Neural crest cell (in vitro differentiated cells): ENCODE data around the gene ADAM17. TPM values are rescaled to one million over a fixed set of nuclear protein-coding genes. Genes with fewer than 3 reads are reported as not detected.

Experiments used
- DNase-seq: peaks from one replicate; pipeline ENCODE4 v3.0.0; 2021; ENCODE audit warnings: low read depth, mixed read lengths, low spot score
- H3K27ac Mint-ChIP-seq: one replicate; pipeline ENCODE4 v1.8.0; 2021; ENCODE audit warnings: mild to moderate bottlenecking, mixed read lengths; ENCODE audit not compliant: unreplicated experiment
- H3K27me3 Mint-ChIP-seq: 2 replicates; pipeline ENCODE4 v1.8.0; 2021; ENCODE audit warnings: low read depth, mild to moderate bottlenecking, mixed read lengths
- H3K36me3 Mint-ChIP-seq: 2 replicates; pipeline ENCODE4 v1.8.0; 2021; ENCODE audit warnings: low read depth, mild to moderate bottlenecking, mixed read lengths
- H3K4me1 Mint-ChIP-seq: 2 replicates; pipeline ENCODE4 v1.8.0; 2021; ENCODE audit warnings: mixed read lengths
- H3K4me3 Mint-ChIP-seq: one replicate; pipeline ENCODE4 v1.8.0; 2021; ENCODE audit warnings: mild to moderate bottlenecking, mixed read lengths
- H3K9me3 Mint-ChIP-seq: 2 replicates; pipeline ENCODE4 v1.8.0; 2021; ENCODE audit warnings: mixed read lengths
- total RNA-seq: library from RNA; stranded (reverse); gene quantifications from 2 replicates; pipeline ENCODE4 v1.2.1, GENCODE V29; 2021
- TF ChIP-seq, protein P1 (sequence below): fragments of 200-600 bp; sonication (generic); conservative IDR thresholded peaks from 2 replicates; pipeline ENCODE4 v1.5.0; 2021; ENCODE audit warnings: antibody characterized with exemption, mild to moderate bottlenecking

Gene ADAM17
- total RNA-seq, 1 donor from 2014 or later, result 39.6 TPM

DNA sequence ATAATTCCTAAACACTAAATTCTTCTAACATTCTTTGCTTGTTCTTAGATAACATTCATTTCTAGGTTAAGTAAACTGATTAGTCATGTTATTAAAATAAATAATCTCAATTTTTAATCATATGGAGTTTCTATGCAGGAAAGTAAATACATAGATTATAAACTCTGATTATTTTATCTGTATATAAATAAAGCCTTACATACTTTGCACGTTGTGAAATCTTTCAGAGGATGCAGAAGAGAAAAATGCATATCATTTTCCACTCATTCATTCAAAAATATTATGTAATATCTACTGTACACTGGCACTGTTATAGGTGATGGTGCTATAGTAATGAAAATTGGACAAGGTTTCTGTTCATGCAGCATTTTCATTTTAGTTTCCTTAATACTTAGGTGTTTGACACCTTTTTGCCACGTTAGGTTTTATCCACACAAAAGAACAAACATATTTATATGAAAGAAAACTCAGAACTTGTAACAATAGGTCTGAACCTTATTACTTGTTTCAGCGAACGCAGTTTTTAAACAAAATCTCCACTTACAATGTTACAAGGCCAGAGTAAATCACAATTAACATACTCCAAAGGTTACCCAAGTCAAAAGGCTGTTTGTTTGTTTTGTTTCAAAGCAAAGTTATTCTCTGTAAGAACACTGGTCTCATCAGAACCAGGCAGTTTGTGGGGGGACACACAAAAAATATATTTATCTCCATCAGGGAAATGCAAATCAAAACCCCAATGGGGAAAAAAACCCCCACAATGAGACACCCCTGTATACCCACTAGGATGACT is 27.4 kb downstream of the ADAM17 start:
- H3K9me3 Mint-ChIP-seq, result no peaks in the 10 kb centered on the region
- no peak overlapping the region for H3K4me3 Mint-ChIP-seq
- H3K27ac Mint-ChIP-seq, result no peak overlapping the region
- DNase-seq, result no peak
- H3K27me3 Mint-ChIP-seq, result no peaks in the 10 kb centered on the region
- peaks cover 3% of the 10 kb centered on the region for H3K4me1 Mint-ChIP-seq
- TF ChIP-seq, protein P1, sequence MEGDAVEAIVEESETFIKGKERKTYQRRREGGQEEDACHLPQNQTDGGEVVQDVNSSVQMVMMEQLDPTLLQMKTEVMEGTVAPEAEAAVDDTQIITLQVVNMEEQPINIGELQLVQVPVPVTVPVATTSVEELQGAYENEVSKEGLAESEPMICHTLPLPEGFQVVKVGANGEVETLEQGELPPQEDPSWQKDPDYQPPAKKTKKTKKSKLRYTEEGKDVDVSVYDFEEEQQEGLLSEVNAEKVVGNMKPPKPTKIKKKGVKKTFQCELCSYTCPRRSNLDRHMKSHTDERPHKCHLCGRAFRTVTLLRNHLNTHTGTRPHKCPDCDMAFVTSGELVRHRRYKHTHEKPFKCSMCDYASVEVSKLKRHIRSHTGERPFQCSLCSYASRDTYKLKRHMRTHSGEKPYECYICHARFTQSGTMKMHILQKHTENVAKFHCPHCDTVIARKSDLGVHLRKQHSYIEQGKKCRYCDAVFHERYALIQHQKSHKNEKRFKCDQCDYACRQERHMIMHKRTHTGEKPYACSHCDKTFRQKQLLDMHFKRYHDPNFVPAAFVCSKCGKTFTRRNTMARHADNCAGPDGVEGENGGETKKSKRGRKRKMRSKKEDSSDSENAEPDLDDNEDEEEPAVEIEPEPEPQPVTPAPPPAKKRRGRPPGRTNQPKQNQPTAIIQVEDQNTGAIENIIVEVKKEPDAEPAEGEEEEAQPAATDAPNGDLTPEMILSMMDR, result no peak
- peaks cover 9% of the 10 kb centered on the region for H3K36me3 Mint-ChIP-seq

DNA sequence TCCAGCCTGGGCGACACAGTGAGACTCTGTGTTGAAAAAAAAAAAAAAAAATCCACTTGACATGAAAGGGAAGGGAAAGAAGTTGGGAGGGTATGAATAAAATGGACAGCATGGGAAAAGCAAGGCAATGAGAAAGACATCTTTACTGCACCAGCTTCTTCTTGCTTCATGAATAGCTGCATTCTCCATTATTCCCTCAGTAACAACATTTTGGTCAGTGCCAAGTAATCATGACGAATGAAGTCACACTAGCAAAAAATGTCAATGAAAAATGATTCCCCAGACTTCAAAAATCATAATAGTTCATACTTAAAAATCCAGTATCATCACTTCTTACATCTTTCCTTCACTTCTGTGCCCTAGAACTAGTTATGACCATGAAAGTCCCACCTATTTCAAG is 30.4 kb downstream of the ADAM17 start:
- TF ChIP-seq, protein P1, result no peak
- Mint-ChIP-seq H3K36me3 (peaks cover 21% of the 10 kb centered on the region), H3K27ac (no peak overlapping the region), H3K9me3 (no peaks in the 10 kb centered on the region), H3K27me3 (no peaks in the 10 kb centered on the region), H3K4me3 (no peak overlapping the region), H3K4me1 (peaks cover 10% of the 10 kb centered on the region)
- no peak for DNase-seq

DNA sequence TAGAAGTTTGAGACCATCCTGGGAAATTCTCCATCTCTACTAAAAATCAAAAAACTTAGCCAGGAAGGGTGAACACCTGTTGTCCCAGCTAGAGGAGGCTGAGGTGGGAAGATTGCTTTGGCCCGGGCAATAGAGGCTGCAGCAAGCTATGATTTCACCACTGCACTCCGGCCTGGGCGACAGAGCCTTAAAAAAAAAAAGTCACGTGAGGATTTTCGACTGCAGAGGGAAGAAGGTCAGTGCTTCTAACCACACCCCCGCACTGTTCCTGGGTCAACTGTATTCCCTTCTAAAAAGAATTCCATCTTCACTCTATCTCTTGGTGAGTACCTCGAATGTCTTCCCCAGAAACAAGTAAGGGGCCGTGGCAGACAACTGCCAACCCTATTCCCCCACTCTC is 31.3 kb downstream of the ADAM17 start:
- no peaks in the 10 kb centered on the region for H3K9me3 Mint-ChIP-seq
- H3K4me3 Mint-ChIP-seq, result no peak overlapping the region
- TF ChIP-seq, protein P1, result no peak
- peaks cover 22% of the 10 kb centered on the region for H3K36me3 Mint-ChIP-seq
- no peak overlapping the region for H3K27ac Mint-ChIP-seq
- DNase-seq, result no peak
- H3K4me1 Mint-ChIP-seq, result peaks cover 10% of the 10 kb centered on the region
- H3K27me3 Mint-ChIP-seq, result no peaks in the 10 kb centered on the region

DNA sequence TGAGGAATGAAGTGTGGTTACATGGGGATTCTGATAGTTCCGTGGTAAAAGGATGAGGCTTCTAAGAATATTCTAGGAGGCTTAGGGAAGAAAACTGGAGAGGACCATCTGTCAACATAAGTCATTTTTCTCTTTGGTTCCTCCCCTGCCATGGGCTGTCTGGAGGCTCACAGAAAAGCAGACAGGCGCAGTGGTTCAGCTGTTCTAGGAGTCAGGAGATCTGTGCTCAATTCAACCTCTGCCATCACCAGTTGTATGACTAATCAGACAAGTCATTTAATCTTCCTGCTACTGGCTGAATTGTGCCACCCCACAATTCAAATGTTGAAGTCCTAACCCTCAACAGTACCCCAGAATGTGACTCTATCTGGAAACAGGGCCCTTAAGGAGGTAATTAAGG is 36.4 kb downstream of the ADAM17 start:
- peaks cover 12% of the 10 kb centered on the region for H3K4me1 Mint-ChIP-seq
- no peaks in the 10 kb centered on the region for H3K27me3 Mint-ChIP-seq
- peaks cover 3% of the 10 kb centered on the region for H3K9me3 Mint-ChIP-seq
- H3K36me3 Mint-ChIP-seq, result peaks cover 31% of the 10 kb centered on the region
- H3K27ac Mint-ChIP-seq, result no peak overlapping the region
- TF ChIP-seq, protein P1, result no peak
- no peak overlapping the region for H3K4me3 Mint-ChIP-seq
- no peak for DNase-seq

DNA sequence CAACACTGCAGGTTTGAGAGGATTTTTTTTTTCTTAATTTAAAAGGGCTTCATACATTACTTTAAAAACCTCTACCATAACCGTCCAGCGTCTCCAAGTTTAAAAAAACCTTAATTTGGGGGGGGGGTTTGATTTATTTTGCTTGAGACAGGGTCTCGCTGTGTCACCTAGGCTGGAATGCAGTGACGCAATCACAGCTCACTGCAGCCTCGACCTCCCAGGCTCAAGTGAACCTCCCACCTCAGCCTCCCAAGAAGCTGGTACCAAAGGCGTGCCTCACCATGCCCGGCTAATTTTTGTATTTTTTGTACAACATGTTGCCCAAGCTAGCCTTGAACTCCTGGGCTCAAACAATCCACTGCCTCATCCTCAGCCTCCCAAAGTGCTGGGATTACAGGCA is 36.9 kb downstream of the ADAM17 start:
- H3K27me3 Mint-ChIP-seq, result no peaks in the 10 kb centered on the region
- peaks cover 33% of the 10 kb centered on the region for H3K36me3 Mint-ChIP-seq
- no peak for DNase-seq
- H3K9me3 Mint-ChIP-seq, result peaks cover 3% of the 10 kb centered on the region
- H3K27ac Mint-ChIP-seq, result no peak overlapping the region
- H3K4me3 Mint-ChIP-seq, result no peak overlapping the region
- TF ChIP-seq, protein P1, result no peak
- H3K4me1 Mint-ChIP-seq, result peaks cover 12% of the 10 kb centered on the region
